Endothelial cell of umbilical vein (primary cell): ENCODE data around the gene MCOLN2. TPM values are rescaled to one million over a fixed set of nuclear protein-coding genes. Genes with fewer than 3 reads are reported as not detected.

Experiments used
- BruUV-seq: library from RNA; stranded (reverse); fragments of 400-500 nt; replicated peaks from 2 replicates; lab custom pipeline; 2021; lab: Mats Ljungman, UMichigan
- CTCF ChIA-PET: fragments of 300-600, 350-600 bp; sonication (Branson Sonifier 250); formaldehyde crosslinking; loops from one replicate; lab custom pipeline; 2021; ENCODE audit warnings: antibody characterized with exemption, inconsistent platforms; lab: Charles Lee
- POLR2A ChIA-PET: fragments of 300-600, 350-600 bp; sonication (Branson Sonifier 250); formaldehyde crosslinking; loops from one replicate; lab custom pipeline; 2021; ENCODE audit warnings: antibody characterized with exemption, inconsistent platforms; lab: Charles Lee
- DNase-seq: peaks from one replicate; pipeline ENCODE4 v3.0.0-alpha.2; 2011; ENCODE audit warnings: low read depth, low spot score
- FAIRE-seq: peaks from 2 replicates; lab custom pipeline; 2011; peaks lifted over from hg19 to GRCh38; lab: Jason Lieb, UNC
- H2AFZ ChIP-seq: 2 replicates; pipeline ENCODE4 v1.6.0; 2012; ENCODE audit warnings: low read depth, low read length, control low read depth, inconsistent platforms
- H3K27ac ChIP-seq: 2 replicates; pipeline ENCODE4 v1.5.1; 2011; ENCODE audit warnings: low read depth, mild to moderate bottlenecking, control low read depth, low read length, moderate library complexity; ENCODE audit not compliant: insufficient read depth
- H3K27me3 ChIP-seq, 2 experiments: 2 replicates each; pipeline versions ENCODE4 v1.6.0 to v1.6.1; 2011; ENCODE audit warnings: low read length in 2 of 2, mixed read lengths in 1 of 2; ENCODE audit not compliant: control insufficient read depth in 2 of 2, insufficient read depth in 2 of 2
- H3K36me3 ChIP-seq, 2 experiments: 2 replicates in 1 of 2; 3 replicates in 1 of 2; pipeline ENCODE4 v1.5.1; 2011; ENCODE audit warnings: low read length in 2 of 2, mild to moderate bottlenecking in 1 of 2, moderate library complexity in 1 of 2; ENCODE audit not compliant: control insufficient read depth in 2 of 2, insufficient read depth in 2 of 2; ENCODE audit errors: extremely low read depth in 1 of 2
- H3K4me1 ChIP-seq: 3 replicates; pipeline ENCODE4 v1.5.1; 2011; ENCODE audit warnings: mild to moderate bottlenecking, low read length; ENCODE audit not compliant: control insufficient read depth, insufficient read depth; ENCODE audit errors: extremely low read depth
- H3K4me2 ChIP-seq: 2 replicates; pipeline ENCODE4 v1.6.1; 2011; ENCODE audit warnings: low read length, control low read depth, mixed read lengths; ENCODE audit not compliant: insufficient read depth
- H3K4me3 ChIP-seq, 3 experiments: fragments of 200-600 bp in 1 of 3; sonication (generic), shearing (Covaris generic) in 1 of 3; replicated peaks in 1 of 3; 2 replicates each; pipeline ENCODE4 v1.5.1; 2011 to 2016; ENCODE audit warnings: control low read depth in 3 of 3, low read length in 3 of 3, mild to moderate bottlenecking in 2 of 3, inconsistent platforms in 1 of 3, low read depth in 1 of 3, moderate library complexity in 1 of 3; ENCODE audit not compliant: insufficient read depth in 1 of 3
- H3K79me2 ChIP-seq: 2 replicates; pipeline ENCODE4 v1.6.0; 2012; ENCODE audit warnings: low read length, inconsistent platforms; ENCODE audit not compliant: control insufficient read depth, insufficient read depth
- H3K9ac ChIP-seq: replicated peaks from 2 replicates; pipeline ENCODE3; 2011; ENCODE audit warnings: low read length, control low read depth; ENCODE audit not compliant: insufficient read depth; ENCODE audit errors: extremely low read depth
- H3K9me1 ChIP-seq: replicated peaks from 3 replicates; pipeline ENCODE4 v1.6.0; 2011; ENCODE audit warnings: mild to moderate bottlenecking, low read length; ENCODE audit not compliant: control insufficient read depth, insufficient read depth; ENCODE audit errors: extremely low read depth
- H3K9me3 ChIP-seq: replicated peaks from 2 replicates; pipeline ENCODE4 v1.5.1; 2012; ENCODE audit warnings: low read length, inconsistent platforms; ENCODE audit not compliant: control insufficient read depth, insufficient read depth
- H4K20me1 ChIP-seq: replicated peaks from 2 replicates; pipeline ENCODE3; 2011; ENCODE audit warnings: mild to moderate bottlenecking, low read length; ENCODE audit not compliant: control insufficient read depth, insufficient read depth; ENCODE audit errors: extremely low read depth
- EZH2 ChIP-seq: IDR thresholded peaks from 2 replicates; pipeline ENCODE4 v1.6.1; 2012; ENCODE audit warnings: borderline replicate concordance, low read depth, mild to moderate bottlenecking, moderate library complexity, low read length, inconsistent platforms; ENCODE audit not compliant: severe bottlenecking
- FOS ChIP-seq: IDR thresholded peaks from 2 replicates; pipeline ENCODE4 v1.6.1; 2011; ENCODE audit warnings: mild to moderate bottlenecking, low read length, moderate library complexity, borderline replicate concordance; ENCODE audit not compliant: insufficient read depth
- GATA2 ChIP-seq: IDR thresholded peaks from 2 replicates; pipeline ENCODE4 v1.7.0; 2011; ENCODE audit warnings: low read depth, mild to moderate bottlenecking, moderate library complexity, mixed read lengths, low read length; ENCODE audit not compliant: insufficient read length, insufficient read depth
- JUN ChIP-seq: IDR thresholded peaks from 2 replicates; pipeline ENCODE4 v1.6.1; 2011; ENCODE audit warnings: borderline replicate concordance, low read depth; ENCODE audit not compliant: insufficient read length, insufficient read depth
- MAX ChIP-seq: IDR thresholded peaks from 2 replicates; pipeline ENCODE4 v1.6.1; 2011; ENCODE audit not compliant: insufficient read depth, insufficient read length
- MYC ChIP-seq: IDR thresholded peaks from one replicate; pipeline ENCODE4 v1.6.1; 2011; ENCODE audit warnings: mild to moderate bottlenecking, low read depth, low read length
- POLR2A ChIP-seq: IDR thresholded peaks from 2 replicates; pipeline ENCODE4 v1.6.1; 2012; ENCODE audit warnings: low read depth, mild to moderate bottlenecking, control low read depth, low read length
- POLR2AphosphoS5 ChIP-seq: IDR thresholded peaks from 2 replicates; pipeline ENCODE4 v1.6.1; 2012; ENCODE audit warnings: low read depth, mild to moderate bottlenecking, control low read depth, low read length, moderate library complexity; ENCODE audit not compliant: insufficient read depth
- dilution Hi-C: fragments of 300-500 bp; cut with MboI; formaldehyde crosslinking; loops from one replicate; pipeline ENCODE4 v1.15.0; 2019; ENCODE audit warnings: low sequenced_read_pairs; ENCODE audit not compliant: extremely low pct_ligation_motif_present
- intact Hi-C: fragments of 100-400 bp; cut with micrococcal nuclease; formaldehyde crosslinking; loops from one replicate; pipeline ENCODE4 v1.10.0; 2022
- polyA plus RNA-seq, 4 experiments: library from polyadenylated mRNA; depleted of rRNA in 3 of 4; stranded (reverse) in 3 of 4; unstranded in 1 of 4; fragments of >200 nt; gene quantifications; 2 replicates each; pipeline versions ENCODE4 v1.2.1 to v1.2.3, GENCODE V29; 2011 to 2012; ENCODE audit warnings: missing spikeins in 1 of 4
- total RNA-seq: library from RNA; stranded (reverse); gene quantifications from 2 replicates; pipeline ENCODE4 v1.2.3, GENCODE V29; 2021
- TF ChIP-seq, protein P1 (sequence below), 2 donors: IDR thresholded peaks; 1 replicate in 1 of 2; 2 replicates in 1 of 2; pipeline ENCODE4 v1.5.1; 2011; ENCODE audit warnings: low read length in 2 of 2, mild to moderate bottlenecking in 2 of 2, moderate library complexity in 2 of 2, control low read depth in 1 of 2, inconsistent platforms in 1 of 2, low read depth in 1 of 2; ENCODE audit not compliant: insufficient read depth in 1 of 2; ENCODE audit errors: extremely low read depth in 1 of 2

MCOLN2 gene
- total and polyA plus RNA-seq, 2 donors (not counting 3 experiments of a cell fraction or from before 2014, with no cell fraction given), result not detected

DNA sequence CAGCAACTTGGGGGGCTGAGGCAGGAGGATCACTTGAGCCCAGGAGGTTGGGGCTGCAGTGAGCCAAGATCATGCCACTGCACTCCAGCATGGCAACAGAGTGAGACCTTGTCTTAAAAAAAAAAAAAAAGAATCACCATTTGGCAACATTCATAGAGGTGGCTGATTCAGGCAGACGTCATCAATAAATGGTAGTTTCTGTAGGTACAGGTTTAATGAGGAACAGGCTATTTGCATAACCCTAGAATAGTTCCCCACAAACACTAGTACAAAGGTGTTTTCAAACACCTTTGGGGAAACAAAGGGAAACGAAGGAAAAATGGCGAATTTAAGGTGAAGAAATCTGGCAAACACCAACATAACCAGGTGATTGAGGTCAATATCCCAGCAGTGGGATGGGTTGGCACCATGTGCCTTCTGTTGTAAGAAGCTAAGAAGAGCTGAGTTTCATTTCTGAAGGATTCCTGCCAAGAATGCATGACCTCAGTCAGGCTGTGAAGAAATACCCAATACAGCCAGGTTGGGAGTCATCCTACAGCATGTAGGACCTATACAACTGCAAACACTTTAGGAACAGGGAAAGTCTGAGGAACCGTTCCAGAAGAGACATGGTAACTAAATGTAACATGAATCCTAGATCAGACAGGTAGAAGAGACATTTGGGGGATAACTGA is 109.5 kb downstream of the MCOLN2 start:
- no peaks in the 10 kb centered on the region for H4K20me1 ChIP-seq
- H2AFZ ChIP-seq, result no peak overlapping the region
- CTCF ChIA-PET, result no interaction called here
- no peaks in the 10 kb centered on the region for H3K9me1 ChIP-seq
- POLR2A ChIA-PET, result no interaction called here
- no peaks in the 10 kb centered on the region for H3K36me3 ChIP-seq
- FAIRE-seq (no peak), DNase-seq (no peak)
- H3K4me2 ChIP-seq, result no peak overlapping the region
- BruUV-seq, result no TSS peak
- H3K27ac ChIP-seq, result no peak overlapping the region
- H3K9ac ChIP-seq, result no peak overlapping the region
- no peaks in the 10 kb centered on the region for H3K4me1 ChIP-seq
- no peaks in the 10 kb centered on the region for H3K9me3 ChIP-seq
- intact Hi-C loops, result no loop called here
- TF ChIP-seq EZH2 (no peak), FOS (no peak), JUN (no peak), POLR2A (no peak), MYC (no peak), MAX (no peak), POLR2AphosphoS5 (no peak), GATA2 (no peak)
- TF ChIP-seq, protein P1, sequence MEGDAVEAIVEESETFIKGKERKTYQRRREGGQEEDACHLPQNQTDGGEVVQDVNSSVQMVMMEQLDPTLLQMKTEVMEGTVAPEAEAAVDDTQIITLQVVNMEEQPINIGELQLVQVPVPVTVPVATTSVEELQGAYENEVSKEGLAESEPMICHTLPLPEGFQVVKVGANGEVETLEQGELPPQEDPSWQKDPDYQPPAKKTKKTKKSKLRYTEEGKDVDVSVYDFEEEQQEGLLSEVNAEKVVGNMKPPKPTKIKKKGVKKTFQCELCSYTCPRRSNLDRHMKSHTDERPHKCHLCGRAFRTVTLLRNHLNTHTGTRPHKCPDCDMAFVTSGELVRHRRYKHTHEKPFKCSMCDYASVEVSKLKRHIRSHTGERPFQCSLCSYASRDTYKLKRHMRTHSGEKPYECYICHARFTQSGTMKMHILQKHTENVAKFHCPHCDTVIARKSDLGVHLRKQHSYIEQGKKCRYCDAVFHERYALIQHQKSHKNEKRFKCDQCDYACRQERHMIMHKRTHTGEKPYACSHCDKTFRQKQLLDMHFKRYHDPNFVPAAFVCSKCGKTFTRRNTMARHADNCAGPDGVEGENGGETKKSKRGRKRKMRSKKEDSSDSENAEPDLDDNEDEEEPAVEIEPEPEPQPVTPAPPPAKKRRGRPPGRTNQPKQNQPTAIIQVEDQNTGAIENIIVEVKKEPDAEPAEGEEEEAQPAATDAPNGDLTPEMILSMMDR (IDR thresholded peaks at IDR 0.05; ENCODE audit: extremely low read depth in 1 of 2, insufficient read depth in 1 of 2, low read depth in 1 of 2, low read length in 2 of 2), result no peak
- H3K27me3 ChIP-seq, result peaks cover 9 to 20% of the 10 kb centered on the region in 2 experiments
- dilution Hi-C loops, result no loop called here
- no peak overlapping the region for H3K4me3 ChIP-seq
- no peaks in the 10 kb centered on the region for H3K79me2 ChIP-seq
